ENCODE data around the gene FRMPD4. TPM values are rescaled to one million over a fixed set of nuclear protein-coding genes. Genes with fewer than 3 reads are reported as not detected.

Gene FRMPD4
- total and polyA plus RNA-seq, 10 of the 15 experiments (the other 5 are each of a cell fraction or from before 2014, with no cell fraction given) = not detected

GRCh38 chrX:12141511-12141910, 3.2 kb downstream of the FRMPD4 start (continued):
- no peak for TF ChIP-seq ZBTB11 (CRISPR knock-in tag; IDR thresholded peaks at IDR 0.05)
- TF ChIP-seq ZNF687 (IDR thresholded peaks at IDR 0.05) = no peak
- TF ChIP-seq ZBTB33 (IDR thresholded peaks at IDR 0.05) = no peak
- TF ChIP-seq POLR2AphosphoS5 (IDR thresholded peaks at IDR 0.05; ENCODE audit: low read length) = no peak
- TF ChIP-seq ELK1 (IDR thresholded peaks at IDR 0.05; ENCODE audit: low read depth, low read length) = no peak
- TF ChIP-seq RAD51 (IDR thresholded peaks at IDR 0.05) = no peak
- TF ChIP-seq HSF1 (IDR thresholded peaks at IDR 0.05; ENCODE audit: low read depth, low read length) = no peak
- TF ChIP-seq MLLT1 (IDR thresholded peaks at IDR 0.05) = no peak

All from GM12878 (cell line).